Measurements from ENCODE around the gene HOMER1.
"Not testable (repeated sequence)": the region's sequence is repeated elsewhere in the genome, so short reads cannot be mapped to it uniquely, and the experiment has no call there.

Gene HOMER1

GRCh38 chr5:79518718-79519117, 4.8 kb upstream of the HOMER1 start:
- Histone ChIP-seq H3K27me3 (ENCODE audit: control insufficient read depth in 5 of 5, insufficient read depth in 4 of 5, low read length in 5 of 5) (no peaks in the 10 kb centered on the region), H3K4me1 (ENCODE audit: control insufficient read depth in 5 of 5, insufficient read depth in 5 of 5, low read length in 5 of 5) (peaks cover 0 to 11% (median 8%) of the 10 kb centered on the region in 5 donors), H3K36me3 (ENCODE audit: control insufficient read depth in 5 of 5, insufficient read depth in 5 of 5, low read length in 5 of 5) (no peaks in the 10 kb centered on the region), H3K4me3 (ENCODE audit: low read depth in 1 of 5, low read length in 5 of 5) (no peak overlapping the region), H3K9me3 (ENCODE audit: control insufficient read depth in 5 of 5, low read length in 5 of 5) (no peaks in the 10 kb centered on the region), H3K27ac (ENCODE audit: low read depth, low read length) (no peak overlapping the region), H3K9ac (ENCODE audit: low read length in 5 of 5) (no peak overlapping the region)

- H3K27me3 ChIP-seq (ENCODE audit: control insufficient read depth in 5 of 5, insufficient read depth in 4 of 5, low read length in 5 of 5) = peaks cover 0 to 6% (median 0%) of the 10 kb centered on the region in 5 donors
- no peak overlapping the region for H3K4me3 ChIP-seq (ENCODE audit: low read depth in 1 of 5, low read length in 5 of 5)
- no peak overlapping the region for H3K27ac ChIP-seq (ENCODE audit: low read depth, low read length)
- peaks cover 0 to 22% (median 19%) of the 10 kb centered on the region in 5 donors for H3K4me1 ChIP-seq (ENCODE audit: control insufficient read depth in 5 of 5, insufficient read depth in 5 of 5, low read length in 5 of 5)
- H3K36me3 ChIP-seq (ENCODE audit: control insufficient read depth in 5 of 5, insufficient read depth in 5 of 5, low read length in 5 of 5) = no peaks in the 10 kb centered on the region
- no peak overlapping the region for H3K9ac ChIP-seq (ENCODE audit: low read length in 5 of 5)
- no peaks in the 10 kb centered on the region for H3K9me3 ChIP-seq (ENCODE audit: control insufficient read depth in 5 of 5, low read length in 5 of 5)
Measured at GRCh38 chr5:79517601-79518000, 3.7 kb upstream of the HOMER1 start.

- Histone ChIP-seq H3K9me3 (ENCODE audit: control insufficient read depth in 5 of 5, low read length in 5 of 5) (no peaks in the 10 kb centered on the region), H3K27ac (ENCODE audit: low read depth, low read length) (no peak overlapping the region), H3K27me3 (ENCODE audit: control insufficient read depth in 5 of 5, insufficient read depth in 4 of 5, low read length in 5 of 5) (peaks cover 0 to 9% (median 0%) of the 10 kb centered on the region in 5 donors)
Measured at GRCh38 chr5:79516986-79517385, 3.1 kb upstream of the HOMER1 start.

GRCh38 chr5:79516331-79516730, 2.4 kb upstream of the HOMER1 start:
- H3K9me3 ChIP-seq (ENCODE audit: control insufficient read depth in 5 of 5, low read length in 5 of 5); H3K9ac ChIP-seq (ENCODE audit: low read length in 5 of 5); H3K27me3 ChIP-seq (ENCODE audit: control insufficient read depth in 5 of 5, insufficient read depth in 4 of 5, low read length in 5 of 5); H3K27ac ChIP-seq (ENCODE audit: low read depth, low read length); H3K36me3 ChIP-seq (ENCODE audit: control insufficient read depth in 5 of 5, insufficient read depth in 5 of 5, low read length in 5 of 5); H3K4me3 ChIP-seq (ENCODE audit: low read depth in 1 of 5, low read length in 5 of 5): not testable (repeated sequence)
- peaks cover 0 to 30% (median 20%) of the 10 kb centered on the region in 5 donors for H3K4me1 ChIP-seq (ENCODE audit: control insufficient read depth in 5 of 5, insufficient read depth in 5 of 5, low read length in 5 of 5)

More at GRCh38 chr5:79516986-79517385, 3.1 kb upstream of the HOMER1 start:
- Histone ChIP-seq H3K4me1 (ENCODE audit: control insufficient read depth in 5 of 5, insufficient read depth in 5 of 5, low read length in 5 of 5) (peaks cover 0 to 25% (median 20%) of the 10 kb centered on the region in 5 donors), H3K9ac (ENCODE audit: low read length in 5 of 5) (no peak overlapping the region), H3K4me3 (ENCODE audit: low read depth in 1 of 5, low read length in 5 of 5) (no peak overlapping the region), H3K36me3 (ENCODE audit: control insufficient read depth in 5 of 5, insufficient read depth in 5 of 5, low read length in 5 of 5) (no peaks in the 10 kb centered on the region)

- Histone ChIP-seq H3K36me3 (ENCODE audit: control insufficient read depth in 5 of 5, insufficient read depth in 5 of 5, low read length in 5 of 5) (no peaks in the 10 kb centered on the region), H3K9me3 (ENCODE audit: control insufficient read depth in 5 of 5, low read length in 5 of 5) (no peaks in the 10 kb centered on the region), H3K4me3 (ENCODE audit: low read depth in 1 of 5, low read length in 5 of 5) (peak overlapping the region; percentile 84 to 95 (median 92)), H3K9ac (ENCODE audit: low read length in 5 of 5) (peak overlapping the region; percentile 52 to 80 (median 70)), H3K27me3 (ENCODE audit: control insufficient read depth in 5 of 5, insufficient read depth in 4 of 5, low read length in 5 of 5) (peaks cover 0 to 15% (median 5%) of the 10 kb centered on the region in 5 donors), H3K27ac (ENCODE audit: low read depth, low read length) (peak overlapping the region; percentile 64), H3K4me1 (ENCODE audit: control insufficient read depth in 5 of 5, insufficient read depth in 5 of 5, low read length in 5 of 5) (peaks cover 0 to 30% (median 20%) of the 10 kb centered on the region in 5 donors)
Measured at GRCh38 chr5:79514391-79515105, 614 bp upstream of the HOMER1 start.

GRCh38 chr5:79513308-79513703, 628 bp downstream of the HOMER1 start:
- no peaks in the 10 kb centered on the region for H3K36me3 ChIP-seq (ENCODE audit: control insufficient read depth in 5 of 5, insufficient read depth in 5 of 5, low read length in 5 of 5)
- H3K27ac ChIP-seq (ENCODE audit: low read depth, low read length) = peak overlapping the region; percentile 64
- H3K27me3 ChIP-seq (ENCODE audit: control insufficient read depth in 5 of 5, insufficient read depth in 4 of 5, low read length in 5 of 5) = peaks cover 0 to 15% (median 5%) of the 10 kb centered on the region in 5 donors
- H3K9me3 ChIP-seq (ENCODE audit: control insufficient read depth in 5 of 5, low read length in 5 of 5) = no peaks in the 10 kb centered on the region
- H3K9ac ChIP-seq (ENCODE audit: low read length in 5 of 5) = peak overlapping the region in 4 of 5 donors; percentile 57 to 75 (median 71)
- peak overlapping the region; percentile 84 to 94 (median 89) for H3K4me3 ChIP-seq (ENCODE audit: low read depth in 1 of 5, low read length in 5 of 5)
- peaks cover 0 to 30% (median 20%) of the 10 kb centered on the region in 5 donors for H3K4me1 ChIP-seq (ENCODE audit: control insufficient read depth in 5 of 5, insufficient read depth in 5 of 5, low read length in 5 of 5)

- peaks cover 0 to 15% (median 5%) of the 10 kb centered on the region in 5 donors for H3K27me3 ChIP-seq (ENCODE audit: control insufficient read depth in 5 of 5, insufficient read depth in 4 of 5, low read length in 5 of 5)
- H3K36me3 ChIP-seq (ENCODE audit: control insufficient read depth in 5 of 5, insufficient read depth in 5 of 5, low read length in 5 of 5) = no peaks in the 10 kb centered on the region
- H3K27ac ChIP-seq (ENCODE audit: low read depth, low read length) = no peak overlapping the region
- H3K4me1 ChIP-seq (ENCODE audit: control insufficient read depth in 5 of 5, insufficient read depth in 5 of 5, low read length in 5 of 5) = peaks cover 0 to 30% (median 20%) of the 10 kb centered on the region in 5 donors
- peak overlapping the region in 4 of 5 donors; percentile 29 to 74 (median 50) for H3K9ac ChIP-seq (ENCODE audit: low read length in 5 of 5)
- peak overlapping the region; percentile 84 to 94 (median 89) for H3K4me3 ChIP-seq (ENCODE audit: low read depth in 1 of 5, low read length in 5 of 5)
- H3K9me3 ChIP-seq (ENCODE audit: control insufficient read depth in 5 of 5, low read length in 5 of 5) = no peaks in the 10 kb centered on the region
Measured at GRCh38 chr5:79512471-79513307, 1.2 kb downstream of the HOMER1 start.

GRCh38 chr5:79512049-79512448, 1.9 kb downstream of the HOMER1 start:
- Histone ChIP-seq H3K9me3 (ENCODE audit: control insufficient read depth in 5 of 5, low read length in 5 of 5) (no peaks in the 10 kb centered on the region), H3K4me1 (ENCODE audit: control insufficient read depth in 5 of 5, insufficient read depth in 5 of 5, low read length in 5 of 5) (peaks cover 0 to 30% (median 20%) of the 10 kb centered on the region in 5 donors), H3K27ac (ENCODE audit: low read depth, low read length) (no peak overlapping the region), H3K27me3 (ENCODE audit: control insufficient read depth in 5 of 5, insufficient read depth in 4 of 5, low read length in 5 of 5) (peaks cover 0 to 15% (median 5%) of the 10 kb centered on the region in 5 donors), H3K4me3 (ENCODE audit: low read depth in 1 of 5, low read length in 5 of 5) (peak overlapping the region in 4 of 5 donors; percentile 23 to 94 (median 89)), H3K36me3 (ENCODE audit: control insufficient read depth in 5 of 5, insufficient read depth in 5 of 5, low read length in 5 of 5) (no peaks in the 10 kb centered on the region), H3K9ac (ENCODE audit: low read length in 5 of 5) (no peak overlapping the region)

- Histone ChIP-seq H3K4me3 (ENCODE audit: low read depth in 1 of 5, low read length in 5 of 5) (no peak overlapping the region), H3K36me3 (ENCODE audit: control insufficient read depth in 5 of 5, insufficient read depth in 5 of 5, low read length in 5 of 5) (no peaks in the 10 kb centered on the region), H3K27ac (ENCODE audit: low read depth, low read length) (no peak overlapping the region), H3K9ac (ENCODE audit: low read length in 5 of 5) (no peak overlapping the region), H3K27me3 (ENCODE audit: control insufficient read depth in 5 of 5, insufficient read depth in 4 of 5, low read length in 5 of 5) (peaks cover 0 to 15% (median 5%) of the 10 kb centered on the region in 5 donors), H3K4me1 (ENCODE audit: control insufficient read depth in 5 of 5, insufficient read depth in 5 of 5, low read length in 5 of 5) (peaks cover 0 to 30% (median 20%) of the 10 kb centered on the region in 5 donors), H3K9me3 (ENCODE audit: control insufficient read depth in 5 of 5, low read length in 5 of 5) (no peaks in the 10 kb centered on the region)
Measured at GRCh38 chr5:79510638-79511037, 3.3 kb downstream of the HOMER1 start.

All from subcutaneous abdominal adipose tissue (tissue), 5 donors.